ENCODE measurements around the gene ITPR3.

ITPR3 gene

GRCh38 chr6:33620856-33621710 is at the start of gene ITPR3:
Gene ITPR3 (plus strand): TSS chr6:33621322. CDS start chr6:33621603, 281 bp downstream.
- DNase-seq: peak; percentile 49 to 73 (median 68)

GRCh38 chr6:33571637-33572316 is 49.3 kb upstream of the ITPR3 start:
- no peak for DNase-seq

DNA sequence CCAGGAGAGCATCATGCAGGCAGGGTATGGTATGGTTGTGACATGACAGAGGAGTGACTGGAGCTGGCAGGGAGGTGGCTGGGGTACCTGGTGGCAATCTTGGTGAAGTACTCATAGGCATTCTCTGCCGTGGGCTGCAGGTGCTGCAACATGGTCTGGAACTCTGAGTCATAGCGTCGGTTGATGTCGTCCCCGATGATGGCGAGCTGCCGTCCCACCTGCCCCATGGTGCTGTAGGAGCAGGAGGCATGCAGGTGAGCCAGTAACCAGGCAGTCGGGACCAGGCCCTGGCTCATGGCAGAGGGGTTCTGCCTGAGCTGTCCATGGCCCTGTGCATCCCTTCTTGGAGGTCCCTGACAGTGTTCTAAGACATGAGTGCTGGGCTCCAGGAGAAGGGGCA is 45.9 kb upstream of the ITPR3 start:
- DNase-seq: no peak

- DNase-seq: no peak
Measured at GRCh38 chr6:33576668-33577067, 44.5 kb upstream of the ITPR3 start.

GRCh38 chr6:33577106-33577535 is 44.0 kb upstream of the ITPR3 start:
- DNase-seq: no peak

DNA sequence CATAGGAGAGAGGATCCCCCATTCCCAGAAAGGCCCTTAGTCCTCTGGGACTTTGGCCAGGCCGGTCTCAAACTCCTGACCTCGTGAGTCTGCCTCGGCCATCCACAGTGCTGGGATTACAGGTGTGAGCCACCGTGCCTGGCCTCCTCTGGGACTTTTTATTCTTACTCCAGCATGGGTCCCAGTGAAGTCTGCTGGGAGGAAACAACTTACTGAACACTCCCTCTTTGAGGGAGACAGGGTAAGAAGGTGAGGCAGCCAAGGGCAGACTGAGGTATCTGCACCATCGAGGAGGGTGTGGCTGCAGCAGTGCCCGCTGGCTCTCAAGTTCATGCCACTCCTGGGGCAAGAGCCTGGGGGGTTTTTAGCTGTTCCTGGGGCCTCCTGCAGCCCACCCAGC is 43.4 kb upstream of the ITPR3 start:
- DNase-seq: no peak

- DNase-seq: no peak
Measured at GRCh38 chr6:33578164-33578563, 43.0 kb upstream of the ITPR3 start.

- no peak for DNase-seq
Measured at GRCh38 chr6:33578588-33579011, 42.5 kb upstream of the ITPR3 start.

DNA sequence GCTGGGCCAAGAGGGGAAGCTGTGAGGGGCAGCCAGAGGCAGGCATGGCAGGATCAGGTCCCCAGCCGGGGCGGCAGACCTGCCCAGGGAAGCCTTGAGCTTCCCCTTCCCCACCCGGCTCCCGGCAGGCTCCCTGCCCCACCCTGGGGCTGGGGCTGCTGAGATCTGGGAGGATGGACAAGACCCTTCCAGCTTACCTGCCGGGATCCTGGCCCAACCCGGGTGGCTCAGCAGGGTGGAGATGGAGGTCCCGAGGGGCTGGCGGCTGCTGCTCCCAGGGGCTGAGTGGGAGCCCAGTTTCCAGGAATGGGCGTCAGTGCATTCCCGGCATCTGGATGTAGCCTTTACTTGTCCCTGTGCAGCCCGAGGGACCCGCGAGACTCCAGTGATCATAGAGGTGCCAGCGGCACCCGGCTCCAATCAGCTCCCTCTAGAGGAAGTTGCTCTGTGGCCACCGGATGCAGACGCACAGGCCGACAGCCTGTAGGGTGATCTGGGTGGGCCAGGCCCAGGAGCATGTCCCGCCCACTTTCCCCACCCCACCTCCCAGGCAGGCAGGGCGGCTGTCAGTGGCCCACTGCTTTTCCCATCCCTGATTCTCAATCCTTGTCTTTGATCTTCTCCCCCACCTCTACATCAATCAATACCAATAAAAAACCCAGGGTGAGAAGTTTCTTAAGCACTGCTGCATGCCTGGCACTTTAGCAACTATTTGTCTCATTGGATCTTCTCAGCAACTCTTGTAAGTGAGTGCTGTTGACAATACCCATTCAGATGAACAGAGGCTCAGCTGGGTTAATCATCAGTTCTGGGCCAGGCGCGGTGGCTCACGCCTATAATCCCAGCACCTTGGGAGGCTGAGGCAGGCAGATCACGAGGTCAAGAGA is 41.1 kb upstream of the ITPR3 start, which contains the start of gene BAK1:
Gene BAK1, minus strand, starts transcription at position 449 of the 887 bp plus-strand sequence. CDS start 2,672 bp downstream, outside the sequence.
- DNase-seq: peak; percentile 59 to 66 (median 64)

DNA sequence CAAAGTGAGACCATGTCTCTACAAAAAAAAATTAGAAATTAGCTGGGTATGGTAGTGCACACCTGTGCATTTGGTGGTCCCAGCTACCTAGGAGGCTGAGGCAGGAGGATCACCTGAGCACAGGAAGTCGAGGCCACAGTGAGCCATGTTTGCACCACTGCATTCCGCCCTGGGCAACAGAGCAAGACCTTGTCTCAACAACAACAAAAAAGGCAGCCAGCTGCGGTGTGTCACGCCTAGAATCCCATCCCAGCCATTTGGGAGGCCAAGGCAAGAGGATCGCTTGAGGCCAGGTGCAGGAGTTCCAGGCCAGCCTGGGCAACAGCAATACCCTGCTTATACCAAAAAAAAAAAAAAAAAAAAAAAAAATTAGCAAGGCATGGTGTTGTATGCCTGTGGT is 39.9 kb upstream of the ITPR3 start:
- DNase-seq: no peak

DNA sequence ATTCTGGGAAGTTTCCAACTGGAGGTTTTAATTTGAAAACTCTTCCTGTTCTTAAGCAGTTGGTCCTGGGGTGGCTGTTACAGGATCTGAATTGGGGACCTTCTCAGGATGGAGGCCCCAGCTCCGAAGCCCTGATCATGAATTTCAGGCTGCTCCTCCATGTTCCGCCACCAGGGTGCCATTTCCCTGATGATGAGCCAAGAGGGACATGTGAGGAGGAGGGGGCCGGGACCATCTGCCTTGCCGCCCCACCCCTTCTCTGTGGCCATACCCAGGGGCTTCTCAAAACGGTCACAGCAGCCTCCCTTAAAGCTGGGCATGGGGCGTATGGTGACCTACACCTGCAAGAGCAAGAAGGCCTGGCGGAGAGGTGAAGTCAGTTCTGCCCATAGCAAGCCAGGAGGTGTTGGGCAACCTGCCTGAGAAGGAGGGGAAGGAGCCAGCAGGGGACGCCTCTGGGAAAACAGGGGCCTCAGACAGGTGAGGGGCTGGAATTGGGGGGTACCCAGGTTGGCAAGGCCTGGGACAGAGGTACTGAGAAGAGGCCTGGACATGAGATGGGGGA is 37.4 kb upstream of the ITPR3 start:
- DNase-seq: no peak

DNA sequence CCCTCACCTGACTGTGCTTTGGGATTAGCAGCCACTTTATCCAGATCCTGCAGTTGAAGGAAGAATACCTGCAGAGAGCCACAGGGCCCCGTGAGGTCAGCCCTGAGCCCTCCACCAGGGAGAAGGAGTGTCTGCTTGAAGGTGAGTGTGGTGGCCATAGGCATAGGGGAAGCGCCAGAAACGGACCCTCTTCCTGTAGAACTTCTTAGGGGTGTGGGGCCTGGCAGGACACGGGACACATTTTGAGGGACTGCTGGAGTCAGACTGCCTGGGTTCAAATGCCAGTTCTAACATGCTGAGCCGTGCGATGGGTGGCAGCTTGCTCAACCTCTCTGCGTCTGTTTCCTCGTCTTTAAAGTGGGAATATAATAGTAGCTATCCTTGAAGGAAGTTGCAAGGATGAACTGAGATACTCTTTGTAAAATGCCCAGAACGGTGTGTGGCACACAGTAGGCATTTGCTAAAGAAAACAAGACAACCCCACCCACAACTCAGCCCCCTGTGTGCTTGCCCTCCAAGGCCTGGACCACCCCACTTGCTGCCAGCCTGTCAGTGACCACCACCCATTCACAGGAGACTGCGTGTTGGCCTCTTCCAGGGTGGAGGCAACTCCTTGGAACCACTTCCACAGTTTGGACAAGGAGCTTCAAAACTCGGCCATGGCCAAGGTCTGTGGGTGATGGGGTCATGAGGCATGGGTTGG is 36.3 kb upstream of the ITPR3 start:
- DNase-seq: no peak

DNA sequence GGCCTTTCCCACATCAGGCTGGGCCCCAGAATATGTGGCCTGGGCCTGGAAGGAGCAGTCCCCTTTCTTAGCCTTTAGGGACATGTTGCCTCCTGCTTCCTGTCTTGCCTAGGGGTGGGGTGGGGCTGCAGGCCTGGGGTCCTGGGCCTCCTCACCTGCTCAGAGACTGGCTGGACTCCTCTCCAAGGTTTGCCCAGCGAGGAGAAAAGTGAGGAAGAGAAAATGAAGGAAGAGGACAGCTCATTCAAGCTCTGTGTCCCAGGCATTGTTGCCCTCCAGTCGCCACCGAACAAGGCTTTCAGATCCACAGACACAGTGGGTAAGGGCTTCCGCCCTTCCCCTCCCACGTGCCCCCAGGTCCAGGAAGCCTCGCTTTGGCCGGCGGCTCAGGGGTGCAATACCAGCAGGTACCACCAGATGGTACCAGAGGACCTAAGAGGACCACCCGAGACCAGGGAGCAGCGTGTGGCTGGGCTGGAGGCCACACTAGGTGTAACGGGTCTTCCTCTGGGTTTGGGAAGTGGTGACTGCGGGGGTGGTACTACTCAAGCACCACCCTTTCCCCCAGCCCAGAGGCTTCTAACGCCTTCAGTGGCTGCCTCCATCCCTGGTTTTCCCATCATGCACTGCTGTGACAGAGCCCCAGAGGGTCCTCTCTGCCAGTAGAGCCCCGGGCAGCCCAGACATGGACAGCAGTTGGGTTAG is 35.6 kb upstream of the ITPR3 start:
- DNase-seq: peak; percentile 61 to 89 (median 64)

DNA sequence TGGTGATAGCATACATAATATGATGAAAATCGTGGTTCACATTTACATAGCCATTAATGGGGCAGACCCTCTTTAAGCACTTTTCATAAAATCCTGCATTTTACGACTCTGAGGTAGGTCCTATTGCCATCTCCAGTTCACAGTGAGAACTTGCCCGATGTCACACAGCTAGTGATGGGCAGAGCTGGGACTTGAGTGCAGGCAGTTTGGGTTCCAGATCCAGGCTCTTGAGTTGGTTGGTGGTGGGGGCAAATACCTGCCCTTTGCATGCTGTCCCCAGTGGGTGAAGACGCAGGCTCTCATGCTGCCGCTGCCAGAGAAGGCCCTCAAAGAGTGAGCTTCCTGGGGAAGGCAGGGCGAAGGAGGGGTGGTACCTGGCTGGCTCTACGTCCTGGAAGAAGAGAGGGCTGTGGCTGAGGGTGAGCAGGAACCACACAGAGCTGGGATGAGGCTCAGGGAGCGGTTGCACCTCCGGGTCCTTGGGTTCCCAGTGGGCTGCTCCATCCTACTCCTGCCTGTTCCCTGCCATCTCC is 34.9 kb upstream of the ITPR3 start:
- no peak for DNase-seq

GRCh38 chr6:33587529-33587928 is 33.6 kb upstream of the ITPR3 start:
- DNase-seq: no peak

GRCh38 chr6:33588894-33589293 is 32.2 kb upstream of the ITPR3 start:
- DNase-seq: no peak

- DNase-seq: no peak
Measured at GRCh38 chr6:33589392-33589730, 31.8 kb upstream of the ITPR3 start.

GRCh38 chr6:33589731-33590530 is 31.2 kb upstream of the ITPR3 start:
- DNase-seq: no peak

DNA sequence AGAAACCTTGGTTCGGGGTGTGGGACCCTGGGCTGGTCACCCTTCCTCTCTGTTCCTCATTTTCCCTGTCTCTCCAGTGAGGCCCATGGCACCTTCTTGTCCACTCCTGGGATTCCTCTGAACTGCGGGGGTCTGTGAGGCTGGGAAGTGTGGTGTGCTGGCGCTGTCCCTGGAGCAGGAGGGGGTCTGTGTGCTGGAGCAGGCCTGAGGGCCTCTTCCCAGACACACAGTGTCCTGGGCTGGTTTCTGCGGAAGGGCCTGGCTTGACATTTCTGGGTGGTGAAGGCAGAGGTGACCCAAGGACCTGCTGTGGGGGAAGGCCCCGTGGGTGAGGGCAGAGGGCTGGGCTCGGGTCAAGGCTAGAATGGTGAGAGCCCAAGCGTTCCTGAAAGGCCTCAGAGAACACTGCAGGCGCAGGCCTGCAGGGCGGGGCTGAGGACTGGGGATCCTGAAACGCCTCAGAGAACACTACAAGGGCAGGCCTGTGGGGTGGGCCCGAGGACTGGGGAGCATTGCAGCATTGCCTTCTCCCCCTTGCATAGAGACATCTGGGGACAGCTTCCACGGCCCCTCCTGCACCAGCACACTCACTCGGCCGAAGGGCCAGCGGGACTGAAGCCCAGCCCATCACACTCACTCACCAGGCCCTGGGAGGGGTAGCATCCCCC is 30.5 kb upstream of the ITPR3 start:
- DNase-seq: no peak

Measured in activated CD4-positive, CD25-positive, alpha-beta regulatory T cell (primary cell).